HEK293 (cell line): ENCODE measurements around the gene PLEKHG5.

Experiments used
- CTCF ChIA-PET: fragments of 350-600 bp; formaldehyde crosslinking; extraction: SDS; loops from one replicate; lab custom pipeline; 2021; ENCODE audit warnings: antibody characterized with exemption; lab: Yijun Ruan, JAX
- POLR2A ChIA-PET: fragments of 300-600 bp; formaldehyde crosslinking; extraction: SDS; loops from one replicate; lab custom pipeline; 2020; ENCODE audit warnings: antibody characterized with exemption, inconsistent platforms; lab: Yijun Ruan, JAX
- H3K27ac ChIP-seq: fragments of 200-500 bp; sonication (Bioruptor generic); 2 replicates; pipeline ENCODE4 v1.5.1; 2014; ENCODE audit warnings: low read depth, low read length, control low read depth, inconsistent platforms; ENCODE audit errors: extremely low read depth
- H3K36me3 ChIP-seq, 2 experiments: fragments of 200-500 bp in 1 of 2; sonication (Bioruptor generic) in 1 of 2; 1 replicate in 1 of 2; 2 replicates in 1 of 2; pipeline ENCODE4 v1.5.1; 2014 to 2017; ENCODE audit warnings: inconsistent platforms in 2 of 2, low read length in 2 of 2; ENCODE audit not compliant: control insufficient read depth in 2 of 2, insufficient read depth in 1 of 2
- H3K4me1 ChIP-seq: fragments of 200-500 bp; sonication (Bioruptor generic); 2 replicates; pipeline ENCODE4 v1.5.1; 2014; ENCODE audit warnings: mild to moderate bottlenecking, low read length, inconsistent platforms; ENCODE audit not compliant: control insufficient read depth, insufficient read depth
- H3K4me3 ChIP-seq: 2 replicates; pipeline ENCODE4 v1.5.1; 2011; ENCODE audit warnings: low read depth, mild to moderate bottlenecking, control low read depth, low read length, moderate library complexity
- H3K9me3 ChIP-seq: fragments of 200-500 bp; sonication (Bioruptor generic); 2 replicates; pipeline ENCODE4 v1.5.1; 2014; ENCODE audit warnings: low read depth, low read length, inconsistent platforms; ENCODE audit not compliant: control insufficient read depth, insufficient read depth
- INSM2 ChIP-seq: fragments of 450-650 bp; formaldehyde crosslinking; IDR thresholded peaks from 2 replicates; pipeline ENCODE4 v1.5.1; 2016; ENCODE audit warnings: missing biosample characterization, missing genetic modification characterization
- KLF1 ChIP-seq: fragments of 450-650 bp; formaldehyde crosslinking; IDR thresholded peaks from 2 replicates; pipeline ENCODE4 v1.5.1; 2016; ENCODE audit warnings: missing biosample characterization, missing genetic modification characterization
- KLF10 ChIP-seq: fragments of 450-650 bp; IDR thresholded peaks from 2 replicates; pipeline ENCODE4 v1.5.1; 2018; ENCODE audit warnings: missing biosample characterization, mild to moderate bottlenecking, missing genetic modification characterization
- KLF9 ChIP-seq: fragments of 450-650 bp; formaldehyde crosslinking; IDR thresholded peaks from 2 replicates; pipeline ENCODE4 v1.5.1; 2016; ENCODE audit warnings: missing biosample characterization, missing genetic modification characterization, low read depth
- ZBTB20 ChIP-seq: fragments of 450-650 bp; formaldehyde crosslinking; IDR thresholded peaks from 2 replicates; pipeline ENCODE4 v1.5.1; 2016; ENCODE audit warnings: missing biosample characterization, missing genetic modification characterization
- ZFP69B ChIP-seq: fragments of 450-650 bp; formaldehyde crosslinking; IDR thresholded peaks from 2 replicates; pipeline ENCODE4 v1.5.1; 2016; ENCODE audit warnings: missing biosample characterization, missing genetic modification characterization
- ZNF10 ChIP-seq: fragments of 450-650 bp; formaldehyde crosslinking; IDR thresholded peaks from 2 replicates; pipeline ENCODE4 v1.5.1; 2017; ENCODE audit warnings: missing biosample characterization, missing genetic modification characterization
- ZNF341 ChIP-seq: fragments of 450-650 bp; formaldehyde crosslinking; IDR thresholded peaks from 2 replicates; pipeline ENCODE4; 2016; ENCODE audit warnings: low read depth, missing biosample characterization, missing genetic modification characterization
- ZNF560 ChIP-seq: fragments of 450-650 bp; formaldehyde crosslinking; IDR thresholded peaks from 2 replicates; pipeline ENCODE4 v1.5.1; 2017; ENCODE audit warnings: missing biosample characterization, missing genetic modification characterization, borderline replicate concordance
- ZNF596 ChIP-seq: fragments of 450-650 bp; IDR thresholded peaks from 2 replicates; pipeline ENCODE4 v1.5.0; 2018; ENCODE audit warnings: missing biosample characterization, mild to moderate bottlenecking, missing genetic modification characterization, moderate library complexity
- ZNF624 ChIP-seq: fragments of 450-650 bp; formaldehyde crosslinking; IDR thresholded peaks from 2 replicates; pipeline ENCODE4 v1.5.1; 2017; ENCODE audit warnings: missing biosample characterization, missing genetic modification characterization
- ZNF639 ChIP-seq: fragments of 450-650 bp; formaldehyde crosslinking; IDR thresholded peaks from 2 replicates; pipeline ENCODE4 v1.5.1; 2016; ENCODE audit warnings: missing biosample characterization, missing genetic modification characterization
- ZNF768 ChIP-seq: fragments of 450-650 bp; formaldehyde crosslinking; IDR thresholded peaks from 2 replicates; pipeline ENCODE4 v1.5.1; 2018; ENCODE audit warnings: missing biosample characterization, mild to moderate bottlenecking, missing genetic modification characterization
- ZNF776 ChIP-seq: fragments of 450-650 bp; formaldehyde crosslinking; IDR thresholded peaks from 2 replicates; pipeline ENCODE4 v1.5.0; 2017; ENCODE audit warnings: missing biosample characterization, missing genetic modification characterization, borderline replicate concordance
- ZNF843 ChIP-seq: fragments of 450-650 bp; formaldehyde crosslinking; IDR thresholded peaks from 2 replicates; pipeline ENCODE4 v1.5.1; 2016; ENCODE audit warnings: missing biosample characterization, missing genetic modification characterization
- TF ChIP-seq, protein P1 (sequence below): fragments of 450-650 bp; formaldehyde crosslinking; IDR thresholded peaks from 2 replicates; pipeline ENCODE4 v1.5.0; 2017; ENCODE audit warnings: missing biosample characterization, missing genetic modification characterization, borderline replicate concordance
- TF ChIP-seq, protein P2 (sequence below): fragments of 450-650 bp; formaldehyde crosslinking; IDR thresholded peaks from 2 replicates; pipeline ENCODE4 v1.5.1; 2016; ENCODE audit warnings: missing biosample characterization, missing genetic modification characterization

PLEKHG5 gene

DNA sequence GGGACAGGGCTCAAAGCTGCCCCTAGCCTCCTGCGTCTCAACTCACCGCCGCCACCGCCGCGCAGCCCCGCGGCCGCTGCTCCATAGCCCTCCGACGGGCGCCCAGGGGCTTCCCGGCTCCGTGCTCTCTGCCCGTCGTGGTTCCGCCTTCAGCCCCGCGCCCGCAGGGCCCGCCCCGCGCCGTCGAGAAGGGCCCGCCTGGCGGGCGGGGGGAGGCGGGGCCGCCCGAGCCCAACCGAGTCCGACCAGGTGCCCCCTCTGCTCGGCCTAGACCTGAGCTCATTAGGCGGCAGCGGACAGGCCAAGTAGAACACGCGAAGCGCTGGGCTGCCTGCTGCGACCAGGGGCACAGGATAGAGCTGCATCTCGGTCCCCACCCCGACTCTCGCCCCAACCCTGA, 25.4 kb downstream of the PLEKHG5 start, which contains the start of gene TNFRSF25 (continued):
- TF ChIP-seq, protein P1, sequence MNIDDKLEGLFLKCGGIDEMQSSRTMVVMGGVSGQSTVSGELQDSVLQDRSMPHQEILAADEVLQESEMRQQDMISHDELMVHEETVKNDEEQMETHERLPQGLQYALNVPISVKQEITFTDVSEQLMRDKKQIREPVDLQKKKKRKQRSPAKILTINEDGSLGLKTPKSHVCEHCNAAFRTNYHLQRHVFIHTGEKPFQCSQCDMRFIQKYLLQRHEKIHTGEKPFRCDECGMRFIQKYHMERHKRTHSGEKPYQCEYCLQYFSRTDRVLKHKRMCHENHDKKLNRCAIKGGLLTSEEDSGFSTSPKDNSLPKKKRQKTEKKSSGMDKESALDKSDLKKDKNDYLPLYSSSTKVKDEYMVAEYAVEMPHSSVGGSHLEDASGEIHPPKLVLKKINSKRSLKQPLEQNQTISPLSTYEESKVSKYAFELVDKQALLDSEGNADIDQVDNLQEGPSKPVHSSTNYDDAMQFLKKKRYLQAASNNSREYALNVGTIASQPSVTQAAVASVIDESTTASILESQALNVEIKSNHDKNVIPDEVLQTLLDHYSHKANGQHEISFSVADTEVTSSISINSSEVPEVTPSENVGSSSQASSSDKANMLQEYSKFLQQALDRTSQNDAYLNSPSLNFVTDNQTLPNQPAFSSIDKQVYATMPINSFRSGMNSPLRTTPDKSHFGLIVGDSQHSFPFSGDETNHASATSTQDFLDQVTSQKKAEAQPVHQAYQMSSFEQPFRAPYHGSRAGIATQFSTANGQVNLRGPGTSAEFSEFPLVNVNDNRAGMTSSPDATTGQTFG (tag by site-specific recombination) = no peak
- TF ChIP-seq ZNF560 (tag by site-specific recombination) (no peak), ZNF768 (no peak), ZNF639 (tag by site-specific recombination) (no peak), KLF9 (tag by site-specific recombination) (no peak), INSM2 (tag by site-specific recombination) (no peak), ZFP69B (no peak), ZNF843 (no peak), ZNF341 (tag by site-specific recombination) (no peak), ZBTB20 (tag by site-specific recombination) (no peak), KLF10 (no peak), ZNF776 (no peak)

DNA sequence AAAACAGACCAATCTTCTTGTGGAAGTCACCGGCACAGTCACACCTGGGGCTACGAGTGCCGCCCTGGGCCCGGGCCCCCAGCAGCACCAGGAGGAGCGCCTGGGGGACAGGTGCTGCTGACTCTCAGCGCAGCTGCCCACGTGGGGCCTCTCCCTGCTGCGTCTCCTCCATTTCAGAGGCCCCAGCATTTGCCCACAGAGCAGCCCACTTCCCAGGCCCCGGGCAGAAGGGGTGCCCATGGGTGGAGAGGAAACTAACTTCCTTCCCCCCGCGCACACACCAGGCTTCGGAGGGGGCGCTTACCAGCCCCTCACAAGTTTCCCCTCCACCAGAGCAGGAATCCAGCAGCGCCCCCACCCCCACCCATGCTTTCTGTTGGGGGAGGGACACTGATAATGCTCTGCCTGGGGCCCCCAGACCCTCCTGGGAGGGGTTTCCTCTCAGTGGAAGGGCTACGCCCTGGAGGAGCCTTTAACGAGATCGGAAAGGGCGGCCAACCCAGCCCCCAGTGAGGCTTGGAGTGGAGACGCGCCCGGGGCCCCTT, 25.9 kb downstream of the PLEKHG5 start:
- H3K4me3 ChIP-seq = no peak overlapping the region
- POLR2A ChIA-PET = no interaction called here
- CTCF ChIA-PET = interaction anchor here (0.7 kb wide), 1 partner anchor 382 kb away, joined by 4 read pairs; no protein-coding TSS in a partner anchor

DNA sequence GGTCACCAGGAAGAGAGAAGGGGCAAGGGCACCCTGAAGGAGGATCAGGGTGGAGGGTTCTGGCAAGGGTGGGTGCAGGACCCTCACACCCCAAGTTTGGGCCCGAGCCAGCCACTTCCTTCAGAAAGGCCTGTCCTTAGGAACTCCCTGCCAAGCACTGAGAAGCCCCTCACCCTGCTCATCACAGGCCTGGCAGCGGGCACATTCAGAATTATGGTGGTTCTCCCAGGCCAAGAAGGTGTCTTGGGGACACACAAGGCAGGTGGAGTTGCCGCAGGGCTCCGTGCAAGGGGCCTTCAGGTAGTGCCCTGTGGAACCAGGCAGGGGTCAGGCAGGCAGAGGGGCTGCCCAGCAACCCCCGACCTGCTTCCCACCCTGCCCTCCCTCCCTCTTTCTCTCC, 26.6 kb downstream of the PLEKHG5 start:
- no peaks in the 10 kb centered on the region for H3K4me1 ChIP-seq
- no peak for TF ChIP-seq ZNF624 (tag by site-specific recombination)
- TF ChIP-seq, protein P2, sequence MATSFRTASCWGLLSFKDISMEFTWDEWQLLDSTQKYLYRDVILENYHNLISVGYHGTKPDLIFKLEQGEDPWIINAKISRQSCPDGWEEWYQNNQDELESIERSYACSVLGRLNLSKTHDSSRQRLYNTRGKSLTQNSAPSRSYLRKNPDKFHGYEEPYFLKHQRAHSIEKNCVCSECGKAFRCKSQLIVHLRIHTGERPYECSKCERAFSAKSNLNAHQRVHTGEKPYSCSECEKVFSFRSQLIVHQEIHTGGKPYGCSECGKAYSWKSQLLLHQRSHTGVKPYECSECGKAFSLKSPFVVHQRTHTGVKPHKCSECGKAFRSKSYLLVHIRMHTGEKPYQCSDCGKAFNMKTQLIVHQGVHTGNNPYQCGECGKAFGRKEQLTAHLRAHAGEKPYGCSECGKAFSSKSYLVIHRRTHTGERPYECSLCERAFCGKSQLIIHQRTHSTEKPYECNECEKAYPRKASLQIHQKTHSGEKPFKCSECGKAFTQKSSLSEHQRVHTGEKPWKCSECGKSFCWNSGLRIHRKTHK (tag by site-specific recombination) = no peak
- ChIA-PET CTCF (interaction anchor here (1.0 to 2.3 kb wide), 2 partner anchors 11 to 16 kb away, joined by 3 to 10 read pairs; no protein-coding TSS in a partner anchor), POLR2A (no interaction called here)
- no peak overlapping the region for H3K4me3 ChIP-seq
- peaks cover 0 to 58% of the 10 kb centered on the region in 2 experiments; a peak in 1 of 3 replicates for H3K36me3 ChIP-seq
- no peak overlapping the region for H3K27ac ChIP-seq
- H3K9me3 ChIP-seq = no peaks in the 10 kb centered on the region

More for the DNA sequence above, 25.9 kb downstream of the PLEKHG5 start:
- H3K36me3 ChIP-seq = peaks cover 0 to 65% of the 10 kb centered on the region in 2 experiments; a peak in 1 of 3 replicates
- H3K4me1 ChIP-seq = no peaks in the 10 kb centered on the region
- no peak overlapping the region for H3K27ac ChIP-seq
- H3K9me3 ChIP-seq = no peaks in the 10 kb centered on the region
- no peak for TF ChIP-seq ZNF596 (tag by site-specific recombination)
- no peak for TF ChIP-seq ZNF10 (tag by site-specific recombination)
- peak; percentile 34; the same call in 1 of the 2 replicates for TF ChIP-seq KLF1 (tag by site-specific recombination)
